ENCODE results near the gene TNFSF13. TPM values are rescaled to one million over a fixed set of nuclear protein-coding genes. Genes with fewer than 3 reads are reported as not detected.

TNFSF13 gene
- total and polyA plus RNA-seq, 2 of the 8 experiments (the other 6 are each of a cell fraction or from before 2014, with no cell fraction given) = 2.1 to 2.6 TPM

GRCh38 chr17:7572588-7573323 is 14.2 kb downstream of the TNFSF13 start (continued):
- TF ChIP-seq CHD7 (IDR thresholded peaks at IDR 0.05; ENCODE audit: insufficient replicate concordance, low read length) = no peak
- peak in 1 of 2 experiments; percentile 65; a peak in 1 of 4 replicates for TF ChIP-seq SIN3A (conservative IDR thresholded peaks at IDR 0.05 in 1 of 2, IDR thresholded peaks at IDR 0.05 in 1 of 2; ENCODE audit: low read depth in 1 of 2, low read length in 2 of 2)
- TF ChIP-seq GTF2F1 (IDR thresholded peaks at IDR 0.05; ENCODE audit: borderline replicate concordance, low read depth, low read length) = peak; percentile 97
- peak; percentile 99 for TF ChIP-seq SP1 (IDR thresholded peaks at IDR 0.05; ENCODE audit: low read depth, low read length)
- TF ChIP-seq RNF2 (IDR thresholded peaks at IDR 0.05; ENCODE audit: borderline replicate concordance, low read depth, low read length, missing control alignments, poor library complexity, severe bottlenecking) = no peak
- no peak for TF ChIP-seq SAP30 (IDR thresholded peaks at IDR 0.05; ENCODE audit: insufficient read depth, insufficient replicate concordance, low read length)
- TF ChIP-seq USF2 (IDR thresholded peaks at IDR 0.05; ENCODE audit: low read length) = no peak
- TF ChIP-seq SP4 (IDR thresholded peaks at IDR 0.05; ENCODE audit: low read length) = peak; percentile 78

Data from H1 (cell line).